Osteocyte (in vitro differentiated cells): ENCODE data around the gene ATF6. TPM values are rescaled to one million over a fixed set of nuclear protein-coding genes. Genes with fewer than 3 reads are reported as not detected.

Experiments used
- DNase-seq: peaks from one replicate; pipeline ENCODE4 v3.0.0; 2021; ENCODE audit warnings: mixed read lengths; ENCODE audit not compliant: unreplicated experiment; ENCODE audit errors: extremely low spot score
- H3K27ac Mint-ChIP-seq: one replicate; pipeline ENCODE4 v1.8.0; 2021; ENCODE audit warnings: mild to moderate bottlenecking, mixed read lengths; ENCODE audit not compliant: unreplicated experiment
- H3K27me3 Mint-ChIP-seq: one replicate; pipeline ENCODE4 v1.8.0; 2021; ENCODE audit warnings: mixed read lengths; ENCODE audit not compliant: unreplicated experiment
- H3K36me3 Mint-ChIP-seq: one replicate; pipeline ENCODE4 v1.8.0; 2021; ENCODE audit warnings: mixed read lengths; ENCODE audit not compliant: unreplicated experiment
- H3K4me1 Mint-ChIP-seq: one replicate; pipeline ENCODE4 v1.8.0; 2021; ENCODE audit warnings: mixed read lengths; ENCODE audit not compliant: unreplicated experiment
- H3K4me3 Mint-ChIP-seq: one replicate; pipeline ENCODE4 v1.8.0; 2021; ENCODE audit warnings: mild to moderate bottlenecking, moderate library complexity, mixed read lengths; ENCODE audit not compliant: unreplicated experiment
- H3K9me3 Mint-ChIP-seq: one replicate; pipeline ENCODE4 v1.8.0; 2021; ENCODE audit warnings: mixed read lengths; ENCODE audit not compliant: unreplicated experiment
- total RNA-seq: library from RNA; stranded (reverse); gene quantifications from 2 replicates; pipeline ENCODE4 v1.2.1, GENCODE V29; 2021
- TF ChIP-seq, protein P1 (sequence below): fragments of 200-600 bp; sonication (generic); IDR thresholded peaks from 2 replicates; pipeline ENCODE4 v1.5.0; 2021; ENCODE audit warnings: antibody characterized with exemption, mild to moderate bottlenecking, moderate library complexity

The ATF6 gene
- total RNA-seq, 1 donor from 2014 or later, result 29.7 TPM

- Mint-ChIP-seq H3K27me3 (no peaks in the 10 kb centered on the region), H3K27ac (no peak overlapping the region), H3K9me3 (no peaks in the 10 kb centered on the region), H3K4me1 (peaks cover 33% of the 10 kb centered on the region), H3K4me3 (no peak overlapping the region), H3K36me3 (peaks cover 9% of the 10 kb centered on the region)
- DNase-seq, result no peak
- TF ChIP-seq, protein P1, sequence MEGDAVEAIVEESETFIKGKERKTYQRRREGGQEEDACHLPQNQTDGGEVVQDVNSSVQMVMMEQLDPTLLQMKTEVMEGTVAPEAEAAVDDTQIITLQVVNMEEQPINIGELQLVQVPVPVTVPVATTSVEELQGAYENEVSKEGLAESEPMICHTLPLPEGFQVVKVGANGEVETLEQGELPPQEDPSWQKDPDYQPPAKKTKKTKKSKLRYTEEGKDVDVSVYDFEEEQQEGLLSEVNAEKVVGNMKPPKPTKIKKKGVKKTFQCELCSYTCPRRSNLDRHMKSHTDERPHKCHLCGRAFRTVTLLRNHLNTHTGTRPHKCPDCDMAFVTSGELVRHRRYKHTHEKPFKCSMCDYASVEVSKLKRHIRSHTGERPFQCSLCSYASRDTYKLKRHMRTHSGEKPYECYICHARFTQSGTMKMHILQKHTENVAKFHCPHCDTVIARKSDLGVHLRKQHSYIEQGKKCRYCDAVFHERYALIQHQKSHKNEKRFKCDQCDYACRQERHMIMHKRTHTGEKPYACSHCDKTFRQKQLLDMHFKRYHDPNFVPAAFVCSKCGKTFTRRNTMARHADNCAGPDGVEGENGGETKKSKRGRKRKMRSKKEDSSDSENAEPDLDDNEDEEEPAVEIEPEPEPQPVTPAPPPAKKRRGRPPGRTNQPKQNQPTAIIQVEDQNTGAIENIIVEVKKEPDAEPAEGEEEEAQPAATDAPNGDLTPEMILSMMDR, result no peak
These were observed 148.5 kb downstream of the ATF6 start for GRCh38 chr1:161914595-161914994.

GRCh38 chr1:161915051-161915503 is 149.0 kb downstream of the ATF6 start:
- H3K27me3 Mint-ChIP-seq, result no peaks in the 10 kb centered on the region
- peaks cover 32% of the 10 kb centered on the region for H3K4me1 Mint-ChIP-seq
- TF ChIP-seq, protein P1, result no peak
- no peaks in the 10 kb centered on the region for H3K9me3 Mint-ChIP-seq
- no peak for DNase-seq
- peaks cover 10% of the 10 kb centered on the region for H3K36me3 Mint-ChIP-seq
- H3K27ac Mint-ChIP-seq, result no peak overlapping the region
- no peak overlapping the region for H3K4me3 Mint-ChIP-seq

GRCh38 chr1:161915978-161916377 is 149.9 kb downstream of the ATF6 start:
- H3K4me1 Mint-ChIP-seq, result peaks cover 25% of the 10 kb centered on the region
- H3K27me3 Mint-ChIP-seq, result no peaks in the 10 kb centered on the region
- no peak overlapping the region for H3K27ac Mint-ChIP-seq
- no peaks in the 10 kb centered on the region for H3K9me3 Mint-ChIP-seq
- H3K4me3 Mint-ChIP-seq, result no peak overlapping the region
- H3K36me3 Mint-ChIP-seq, result peaks cover 10% of the 10 kb centered on the region
- TF ChIP-seq, protein P1, result no peak
- DNase-seq, result no peak

GRCh38 chr1:161919229-161919628 is 153.1 kb downstream of the ATF6 start:
- Mint-ChIP-seq H3K36me3 (peaks cover 3% of the 10 kb centered on the region), H3K4me3 (no peak overlapping the region), H3K4me1 (peaks cover 41% of the 10 kb centered on the region), H3K27me3 (no peaks in the 10 kb centered on the region), H3K27ac (no peak overlapping the region), H3K9me3 (no peaks in the 10 kb centered on the region)
- TF ChIP-seq, protein P1, result no peak
- DNase-seq, result no peak

- TF ChIP-seq, protein P1, result no peak
- Mint-ChIP-seq H3K4me1 (peaks cover 41% of the 10 kb centered on the region), H3K4me3 (no peak overlapping the region), H3K27me3 (no peaks in the 10 kb centered on the region), H3K9me3 (no peaks in the 10 kb centered on the region), H3K36me3 (peaks cover 5% of the 10 kb centered on the region), H3K27ac (no peak overlapping the region)
- no peak for DNase-seq
These were observed 155.4 kb downstream of the ATF6 start for GRCh38 chr1:161921491-161921890.
